Measurements from ENCODE around the gene PHYHD1. TPM values are rescaled to one million over a fixed set of nuclear protein-coding genes. Genes with fewer than 3 reads are reported as not detected.

The PHYHD1 gene
- polyA plus RNA-seq, 1 donor (not counting 4 experiments of a cell fraction or from before 2014, with no cell fraction given) = 4.7 TPM

GRCh38 chr9:128937310-128938165 lies 16.8 kb downstream of the PHYHD1 start:
- no peak overlapping the region for H3K9ac ChIP-seq (ENCODE audit: control insufficient read depth, extremely low read depth, insufficient read depth, low read length)
- no peak for DNase-seq (ENCODE audit: low read depth, low spot score)

GRCh38 chr9:128940271-128940921 lies 19.6 kb downstream of the PHYHD1 start:
- TF ChIP-seq EZH2 (IDR thresholded peaks at IDR 0.05; ENCODE audit: low read length) (no peak), CTCF (optimal IDR thresholded peaks at IDR 0.05 in 1 of 3, IDR thresholded peaks at IDR 0.05 in 1 of 3, conservative IDR thresholded peaks at IDR 0.05 in 1 of 3; ENCODE audit: extremely low read depth in 1 of 3, insufficient read depth in 2 of 3, low read length in 3 of 3) (no peak)
- H3K4me3 ChIP-seq (ENCODE audit: control insufficient read depth in 2 of 3, extremely low read depth in 1 of 3, insufficient read depth in 2 of 3, low read depth in 1 of 3, low read length in 3 of 3) = no peak overlapping the region
- no peak overlapping the region for H3K4me2 ChIP-seq (ENCODE audit: control insufficient read depth, extremely low read depth, insufficient read depth, low read depth, low read length)
- H3K9me1 ChIP-seq (ENCODE audit: control insufficient read depth, extremely low read depth, insufficient read depth, low read length) = no peaks in the 10 kb centered on the region
- dilution Hi-C loops (cut with MboI; ENCODE audit: extremely low pct_ligation_motif_present, low sequenced_read_pairs) = no loop called here
- DNase-seq (ENCODE audit: low read depth, low spot score) (no peak), FAIRE-seq (no peak)
- H3K27ac ChIP-seq (ENCODE audit: control insufficient read depth, insufficient read depth, low read length) = no peak overlapping the region
- no peak overlapping the region for H2AFZ ChIP-seq (ENCODE audit: control insufficient read depth, low read length)
- no peak overlapping the region for H3K9ac ChIP-seq (ENCODE audit: control insufficient read depth, extremely low read depth, insufficient read depth, low read length)
- no peaks in the 10 kb centered on the region for H3K36me3 ChIP-seq (ENCODE audit: control insufficient read depth in 2 of 2, extremely low read depth in 1 of 2, insufficient read depth in 2 of 2, low read length in 2 of 2)
- H4K20me1 ChIP-seq (ENCODE audit: control insufficient read depth, extremely low read depth, insufficient read depth, low read length) = no peaks in the 10 kb centered on the region
- no peaks in the 10 kb centered on the region for H3K9me3 ChIP-seq (ENCODE audit: control insufficient read depth, low read depth, low read length)
- no peaks in the 10 kb centered on the region for H3K27me3 ChIP-seq (ENCODE audit: control insufficient read depth, extremely low read depth, insufficient read depth, low read length)
- H3K4me1 ChIP-seq (ENCODE audit: control insufficient read depth, extremely low read depth, insufficient read depth, low read length) = peaks cover 8% of the 10 kb centered on the region
- H3K79me2 ChIP-seq (ENCODE audit: control insufficient read depth, insufficient read depth, low read length) = peaks cover under 1% of the 10 kb centered on the region

More at GRCh38 chr9:128937310-128938165, 16.8 kb downstream of the PHYHD1 start:
- no peak overlapping the region for H3K4me3 ChIP-seq (ENCODE audit: control insufficient read depth in 2 of 3, extremely low read depth in 1 of 3, insufficient read depth in 2 of 3, low read depth in 1 of 3, low read length in 3 of 3)
- no peaks in the 10 kb centered on the region for H3K9me1 ChIP-seq (ENCODE audit: control insufficient read depth, extremely low read depth, insufficient read depth, low read length)
- no peaks in the 10 kb centered on the region for H3K36me3 ChIP-seq (ENCODE audit: control insufficient read depth in 2 of 2, extremely low read depth in 1 of 2, insufficient read depth in 2 of 2, low read length in 2 of 2)
- H3K4me1 ChIP-seq (ENCODE audit: control insufficient read depth, extremely low read depth, insufficient read depth, low read length) = peaks cover 8% of the 10 kb centered on the region
- no peaks in the 10 kb centered on the region for H3K79me2 ChIP-seq (ENCODE audit: control insufficient read depth, insufficient read depth, low read length)
- TF ChIP-seq CTCF (optimal IDR thresholded peaks at IDR 0.05 in 1 of 3, IDR thresholded peaks at IDR 0.05 in 1 of 3, conservative IDR thresholded peaks at IDR 0.05 in 1 of 3; ENCODE audit: extremely low read depth in 1 of 3, insufficient read depth in 2 of 3, low read length in 3 of 3) (no peak), EZH2 (IDR thresholded peaks at IDR 0.05; ENCODE audit: low read length) (no peak)
- no peak overlapping the region for H3K27ac ChIP-seq (ENCODE audit: control insufficient read depth, insufficient read depth, low read length)
- H3K27me3 ChIP-seq (ENCODE audit: control insufficient read depth, extremely low read depth, insufficient read depth, low read length) = no peaks in the 10 kb centered on the region
- no peak overlapping the region for H3K4me2 ChIP-seq (ENCODE audit: control insufficient read depth, extremely low read depth, insufficient read depth, low read depth, low read length)
- no peaks in the 10 kb centered on the region for H4K20me1 ChIP-seq (ENCODE audit: control insufficient read depth, extremely low read depth, insufficient read depth, low read length)
- dilution Hi-C loops (cut with MboI; ENCODE audit: extremely low pct_ligation_motif_present, low sequenced_read_pairs) = no loop called here
- no peaks in the 10 kb centered on the region for H3K9me3 ChIP-seq (ENCODE audit: control insufficient read depth, low read depth, low read length)
- peak; percentile 65 for FAIRE-seq
- H2AFZ ChIP-seq (ENCODE audit: control insufficient read depth, low read length) = peak overlapping the region; percentile 50

Data from keratinocyte (primary cell).